HepG2 (cell line): ENCODE data around the gene CEBPG. TPM values are rescaled to one million over a fixed set of nuclear protein-coding genes. Genes with fewer than 3 reads are reported as not detected.

ENCODE experiments used
- ATAC-seq: fragments of 200-7000 bp; cut with Tn5 transposase; 3 replicates; pipeline ENCODE4 v1.9.1; 2020; ENCODE audit warnings: mild to moderate bottlenecking, moderate library complexity
- BruUV-seq: library from RNA; stranded (reverse); fragments of 400-500 nt; replicated peaks from 2 replicates; lab custom pipeline; 2021; lab: Mats Ljungman, UMichigan
- CTCF ChIA-PET: fragments of 300-600 bp; formaldehyde crosslinking; extraction: SDS; loops from one replicate; lab custom pipeline; 2021; ENCODE audit warnings: low total read pairs, inconsistent platforms, low intra/inter-chr PET ratio; lab: Yijun Ruan, JAX
- POLR2A ChIA-PET: fragments of 350-600 bp; sonication (Branson Sonifier 250); formaldehyde crosslinking; loops from one replicate; lab custom pipeline; 2020; ENCODE audit warnings: antibody characterized with exemption, inconsistent platforms; lab: Yijun Ruan, JAX
- DNase-seq: peaks from one replicate; pipeline ENCODE4 v3.0.0-alpha.2; 2015; ENCODE audit warnings: low spot score
- FAIRE-seq: peaks from 3 replicates; lab custom pipeline; 2011; peaks lifted over from hg19 to GRCh38; lab: Jason Lieb, UNC
- H2AFZ ChIP-seq: one replicate; pipeline ENCODE4 v1.6.1; 2011; ENCODE audit warnings: low read length, inconsistent platforms
- H3K27ac ChIP-seq: fragments of 300-600 bp; 3 replicates; pipeline ENCODE4 v1.8.0; 2011; ENCODE audit warnings: mixed run types, mild to moderate bottlenecking, mixed read lengths, low read length, inconsistent platforms; ENCODE audit not compliant: insufficient read depth; ENCODE audit errors: extremely low read length
- H3K27me3 ChIP-seq, 2 experiments: fragments of 200-600 bp in 1 of 2; 2 replicates in 1 of 2; 3 replicates in 1 of 2; pipeline versions ENCODE4 v1.6.0 to v1.8.0; 2011; ENCODE audit warnings: low read length in 2 of 2, mild to moderate bottlenecking in 2 of 2, moderate library complexity in 2 of 2, inconsistent platforms in 1 of 2; ENCODE audit not compliant: insufficient read depth in 2 of 2, control insufficient read depth in 1 of 2
- H3K36me3 ChIP-seq, 2 experiments: fragments of 200-600 bp in 1 of 2; replicated peaks in 1 of 2; 2 replicates in 1 of 2; 3 replicates in 1 of 2; pipeline versions ENCODE4 v1.5.1 to v1.8.0; 2011; ENCODE audit warnings: low read length in 2 of 2, inconsistent platforms in 1 of 2; ENCODE audit not compliant: insufficient read depth in 2 of 2, control insufficient read depth in 1 of 2
- H3K4me1 ChIP-seq: 2 replicates; pipeline ENCODE4 v1.5.1; 2012; ENCODE audit warnings: low read length, inconsistent platforms; ENCODE audit not compliant: insufficient read depth
- H3K4me2 ChIP-seq: 2 replicates; pipeline ENCODE4 v1.6.0; 2011; ENCODE audit warnings: low read depth, low read length, inconsistent platforms
- H3K4me3 ChIP-seq, 3 experiments: fragments of 200-600 bp in 1 of 3; sonication (generic), shearing (Covaris generic) in 1 of 3; replicated peaks in 1 of 3; 2 replicates each; pipeline ENCODE4 v1.5.1; 2011 to 2016; ENCODE audit warnings: low read length in 3 of 3, inconsistent platforms in 2 of 3, low read depth in 2 of 3, mild to moderate bottlenecking in 2 of 3, control low read depth in 1 of 3, mixed read lengths in 1 of 3; ENCODE audit not compliant: insufficient read depth in 1 of 3
- H3K79me2 ChIP-seq: one replicate; pipeline ENCODE4 v1.6.1; 2011; ENCODE audit warnings: low read length, inconsistent platforms; ENCODE audit not compliant: insufficient read depth
- H3K9ac ChIP-seq: 2 replicates; pipeline ENCODE4 v1.6.0; 2011; ENCODE audit warnings: mild to moderate bottlenecking, low read depth, low read length, inconsistent platforms; ENCODE audit not compliant: insufficient read depth
- H3K9me3 ChIP-seq: 2 replicates; pipeline ENCODE4 v1.5.1; 2012; ENCODE audit warnings: mild to moderate bottlenecking, low read length
- H4K20me1 ChIP-seq: 2 replicates; pipeline ENCODE4 v1.6.0; 2011; ENCODE audit warnings: inconsistent platforms, mild to moderate bottlenecking, low read length, moderate library complexity; ENCODE audit not compliant: insufficient read depth
- AHR ChIP-seq: IDR thresholded peaks from 2 replicates; pipeline ENCODE4 v1.6.1; 2018; ENCODE audit warnings: missing genetic modification reagents, missing compliant biosample characterization
- CEBPB ChIP-seq: IDR thresholded peaks from 2 replicates; pipeline ENCODE4 v1.6.1; 2011; ENCODE audit warnings: low read depth, low read length, improper control_type of control experiment, borderline replicate concordance
- SMARCC2 ChIP-seq: fragments of 450-650 bp; IDR thresholded peaks from 2 replicates; pipeline ENCODE4 v1.6.1; 2017; ENCODE audit warnings: antibody characterized with exemption, mild to moderate bottlenecking
- ZKSCAN8 ChIP-seq: IDR thresholded peaks from 2 replicates; pipeline ENCODE4 v1.6.1; 2016; ENCODE audit warnings: borderline replicate concordance, missing genetic modification reagents, missing compliant biosample characterization
- WGBS: methylation state at CpG from one replicate; pipeline ENCODE4 v1.1.6; 2017; ENCODE audit warnings: low lambda C conversion rate; 5-methylcytosine and 5-hydroxymethylcytosine counted together
- in situ Hi-C: cut with HindIII; loops from 2 replicates; pipeline ENCODE4 v1.10.0; 2017; ENCODE audit warnings: low pct_unique_long_range_greater_than_20kb; ENCODE audit not compliant: extremely low pct_ligation_motif_present
- intact Hi-C: fragments of 100-400 bp; cut with micrococcal nuclease; formaldehyde crosslinking; loops from one replicate; pipeline ENCODE4 v1.10.0; 2022; ENCODE audit not compliant: unreplicated experiment
- polyA plus RNA-seq, 8 experiments: library from polyadenylated mRNA; depleted of rRNA in 3 of 8; stranded (reverse) in 7 of 8; unstranded in 1 of 8; fragments of >200 nt; fragmentation: Illumina TruSeq in 4 of 8; extraction: Trizol in 4 of 8; gene quantifications; 2 replicates each; pipeline versions ENCODE4 v1.2.1 to v1.2.3, GENCODE V29; 2011 to 2016; ENCODE audit warnings: low read depth in 4 of 8, missing spikeins in 1 of 8, mixed read lengths in 1 of 8; ENCODE audit not compliant: insufficient read depth in 1 of 8
- total RNA-seq, 5 experiments: library from RNA; depleted of rRNA; stranded (reverse); fragments of >200 nt; fragmentation: Illumina TruSeq; extraction: Trizol; gene quantifications; 2 replicates each; pipeline ENCODE4 v1.2.3, GENCODE V29; 2016; ENCODE audit warnings: low read depth in 1 of 5
- TF ChIP-seq, protein P1 (sequence below): sonication (generic); formaldehyde crosslinking; conservative IDR thresholded peaks from 2 replicates; pipeline ENCODE4 v1.8.0; 2022; ENCODE audit warnings: mild to moderate bottlenecking, moderate library complexity, missing genetic modification reagents

The CEBPG gene
- total and polyA plus RNA-seq, 2 of the 13 experiments (the other 11 are each of a cell fraction or from before 2014, with no cell fraction given) = 25.7 to 34.3 TPM

DNA sequence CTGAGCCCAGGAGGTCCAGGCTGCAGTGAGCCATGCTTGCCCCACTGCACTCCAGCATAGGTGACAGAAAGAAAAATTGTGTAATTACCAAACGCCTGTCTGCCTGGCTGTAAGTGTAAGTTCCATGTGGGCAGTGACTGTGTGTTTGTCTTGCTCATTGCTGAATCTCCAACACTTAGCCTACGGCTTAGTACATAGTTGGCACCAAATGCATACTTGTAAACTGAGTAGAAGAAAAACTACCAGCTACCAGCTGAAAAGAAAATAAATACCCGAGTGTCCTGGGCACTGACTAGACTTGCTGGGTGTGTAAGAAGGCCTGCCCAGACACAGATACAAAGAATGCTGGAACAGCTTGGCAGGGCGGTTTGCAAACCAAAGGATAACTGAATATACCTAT is 2.7 kb upstream of the CEBPG start:
- ATAC-seq = no peak
- no peak for FAIRE-seq
- H3K4me2 ChIP-seq = no peak overlapping the region
- in situ Hi-C loops = no loop called here
- ChIA-PET POLR2A (interaction anchor here (1.8 to 3.2 kb wide), 2 partner anchors 22 to 68 kb away, joined by 5 to 11 read pairs; partner anchors contain the start of gene CEBPA), CTCF (no interaction called here)
- BruUV-seq = no TSS peak
- 39% methylated on average over 4 of the region's 4 CpGs for WGBS
- H3K9me3 ChIP-seq = no peaks in the 10 kb centered on the region
- no peak overlapping the region for H2AFZ ChIP-seq
- no peak overlapping the region for H3K4me3 ChIP-seq
- H3K27ac ChIP-seq = no peak overlapping the region
- TF ChIP-seq AHR (CRISPR knock-in tag) (no peak), ZKSCAN8 (CRISPR knock-in tag) (peak; percentile 97), CEBPB (peak; percentile 33; the same call in 1 of the 2 replicates), SMARCC2 (no peak)
- TF ChIP-seq, protein P1, sequence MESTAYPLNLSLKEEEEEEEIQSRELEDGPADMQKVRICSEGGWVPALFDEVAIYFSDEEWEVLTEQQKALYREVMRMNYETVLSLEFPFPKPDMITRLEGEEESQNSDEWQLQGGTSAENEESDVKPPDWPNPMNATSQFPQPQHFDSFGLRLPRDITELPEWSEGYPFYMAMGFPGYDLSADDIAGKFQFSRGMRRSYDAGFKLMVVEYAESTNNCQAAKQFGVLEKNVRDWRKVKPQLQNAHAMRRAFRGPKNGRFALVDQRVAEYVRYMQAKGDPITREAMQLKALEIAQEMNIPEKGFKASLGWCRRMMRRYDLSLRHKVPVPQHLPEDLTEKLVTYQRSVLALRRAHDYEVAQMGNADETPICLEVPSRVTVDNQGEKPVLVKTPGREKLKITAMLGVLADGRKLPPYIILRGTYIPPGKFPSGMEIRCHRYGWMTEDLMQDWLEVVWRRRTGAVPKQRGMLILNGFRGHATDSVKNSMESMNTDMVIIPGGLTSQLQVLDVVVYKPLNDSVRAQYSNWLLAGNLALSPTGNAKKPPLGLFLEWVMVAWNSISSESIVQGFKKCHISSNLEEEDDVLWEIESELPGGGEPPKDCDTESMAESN (CRISPR knock-in tag) = peak; percentile 35; the same call in 1 of the 2 replicates
- TF ChIP-seq, all 625 proteins: peak for 3
- Histone ChIP-seq H3K4me1 (peaks cover 21% of the 10 kb centered on the region), H3K79me2 (peaks cover 22% of the 10 kb centered on the region), H3K27me3 (peaks cover 0 to 3% of the 10 kb centered on the region in 2 experiments; a peak in 2 of 5 replicates), H4K20me1 (peaks cover 11% of the 10 kb centered on the region; the same call in 1 of the 2 replicates), H3K9ac (no peak overlapping the region), H3K36me3 (no peaks in the 10 kb centered on the region)
- no peak for DNase-seq
- intact Hi-C loops = no loop called here
